NCI-H345 (cell line): ENCODE measurements around the gene FARP1.
"Not testable (repeated sequence)": the region's sequence is repeated elsewhere in the genome, so short reads cannot be mapped to it uniquely, and the experiment has no call there.

ENCODE experiments used
- DNase-seq: peaks from one replicate; lab custom pipeline; 2025; lab: John Stamatoyannopoulos, UW

FARP1 gene

DNA sequence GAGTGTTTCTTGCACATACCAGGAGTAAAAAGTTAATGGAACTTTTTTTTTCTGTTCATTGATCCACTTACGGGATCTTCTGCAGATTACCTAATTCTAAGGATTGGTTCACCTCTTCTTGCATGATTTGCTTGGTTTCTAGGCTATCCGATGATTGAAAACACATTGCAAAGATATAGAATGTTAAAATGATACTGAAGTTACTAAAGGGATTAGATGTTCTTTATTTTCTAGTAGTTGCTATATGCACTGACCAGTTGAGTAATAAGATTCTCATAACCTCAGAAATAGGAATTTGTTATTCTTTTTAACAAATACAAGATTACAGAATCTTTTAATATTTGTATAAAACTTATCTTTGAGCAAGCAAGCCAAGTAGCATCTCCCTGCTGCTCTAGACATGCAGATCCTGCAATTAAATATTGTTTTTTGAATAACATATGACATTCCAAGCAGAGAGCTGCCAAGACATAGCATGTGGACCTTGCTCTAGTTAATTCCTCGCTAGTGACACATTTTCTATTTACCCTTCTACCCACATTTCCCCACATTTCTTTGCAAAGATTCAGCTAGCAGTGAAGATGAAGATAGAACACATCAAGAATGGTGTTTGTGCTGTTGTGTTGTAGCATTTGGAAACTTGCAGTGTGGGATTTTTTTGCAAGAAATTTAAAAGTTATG, 85.9 kb downstream of the FARP1 start:
- no peak for DNase-seq

DNA sequence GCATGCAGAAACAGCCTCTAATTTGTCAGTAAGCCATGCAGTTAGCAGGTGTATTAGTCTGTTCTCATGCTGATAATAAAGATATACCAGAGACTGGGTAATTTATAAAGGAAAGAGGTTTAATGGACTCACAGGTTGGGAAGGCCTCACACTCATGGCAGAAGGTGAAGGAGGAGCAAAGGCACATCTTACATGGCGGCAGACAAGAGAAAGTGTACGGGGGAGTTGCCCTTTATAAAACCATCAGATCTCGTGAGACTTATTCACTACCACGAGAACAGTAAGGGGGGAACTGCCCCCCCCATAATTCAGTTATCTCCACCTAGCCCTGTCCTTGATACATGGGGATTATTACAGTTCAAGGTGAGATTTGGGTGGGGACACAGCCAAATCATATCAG, 87.9 kb downstream of the FARP1 start:
- DNase-seq, result not testable (repeated sequence)

- DNase-seq, result no peak
Observed at GRCh38 chr13:98232456-98232855, 89.6 kb downstream of the FARP1 start.

DNA sequence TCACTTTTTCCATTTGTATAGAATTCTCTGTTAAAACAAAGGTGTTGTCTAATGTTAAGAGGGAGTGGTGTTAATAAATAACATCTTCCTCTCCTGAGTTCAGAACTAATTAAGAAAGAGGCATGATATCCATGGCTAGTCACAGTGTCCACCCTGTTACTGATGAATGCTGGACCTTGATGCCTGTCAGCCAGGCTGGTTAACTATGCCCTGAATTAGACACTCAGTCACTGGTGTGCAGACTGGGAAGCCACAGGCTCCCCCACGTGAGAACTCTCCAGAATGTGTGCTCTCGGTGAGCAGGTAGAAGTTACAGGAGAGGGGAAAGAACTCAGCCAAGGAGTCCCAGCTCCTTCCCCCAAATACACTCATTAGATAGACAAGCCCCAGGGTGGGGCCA, 90.2 kb downstream of the FARP1 start:
- DNase-seq, result no peak

DNA sequence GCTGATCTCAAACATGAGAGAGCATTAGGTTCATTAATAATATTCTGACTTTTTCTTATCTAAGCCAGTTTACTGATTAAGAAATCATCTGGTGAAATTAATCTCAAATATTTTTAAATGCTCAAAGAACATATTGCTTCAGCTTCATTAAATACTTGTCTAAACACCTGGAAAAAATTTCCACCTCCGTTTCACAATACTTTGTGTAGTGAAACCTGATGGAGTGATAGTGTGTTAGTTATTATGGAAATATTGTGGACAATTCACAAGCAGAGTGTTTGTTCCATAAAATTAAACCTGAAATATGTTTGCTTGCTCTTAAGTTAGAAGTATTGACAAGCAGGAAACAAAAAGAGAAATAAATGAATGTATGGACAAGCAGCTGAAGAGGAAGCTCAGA, 91.5 kb downstream of the FARP1 start:
- no peak for DNase-seq

GRCh38 chr13:98236197-98236596, 93.3 kb downstream of the FARP1 start:
- DNase-seq, result no peak

GRCh38 chr13:98237331-98237730, 94.4 kb downstream of the FARP1 start:
- DNase-seq, result no peak

DNA sequence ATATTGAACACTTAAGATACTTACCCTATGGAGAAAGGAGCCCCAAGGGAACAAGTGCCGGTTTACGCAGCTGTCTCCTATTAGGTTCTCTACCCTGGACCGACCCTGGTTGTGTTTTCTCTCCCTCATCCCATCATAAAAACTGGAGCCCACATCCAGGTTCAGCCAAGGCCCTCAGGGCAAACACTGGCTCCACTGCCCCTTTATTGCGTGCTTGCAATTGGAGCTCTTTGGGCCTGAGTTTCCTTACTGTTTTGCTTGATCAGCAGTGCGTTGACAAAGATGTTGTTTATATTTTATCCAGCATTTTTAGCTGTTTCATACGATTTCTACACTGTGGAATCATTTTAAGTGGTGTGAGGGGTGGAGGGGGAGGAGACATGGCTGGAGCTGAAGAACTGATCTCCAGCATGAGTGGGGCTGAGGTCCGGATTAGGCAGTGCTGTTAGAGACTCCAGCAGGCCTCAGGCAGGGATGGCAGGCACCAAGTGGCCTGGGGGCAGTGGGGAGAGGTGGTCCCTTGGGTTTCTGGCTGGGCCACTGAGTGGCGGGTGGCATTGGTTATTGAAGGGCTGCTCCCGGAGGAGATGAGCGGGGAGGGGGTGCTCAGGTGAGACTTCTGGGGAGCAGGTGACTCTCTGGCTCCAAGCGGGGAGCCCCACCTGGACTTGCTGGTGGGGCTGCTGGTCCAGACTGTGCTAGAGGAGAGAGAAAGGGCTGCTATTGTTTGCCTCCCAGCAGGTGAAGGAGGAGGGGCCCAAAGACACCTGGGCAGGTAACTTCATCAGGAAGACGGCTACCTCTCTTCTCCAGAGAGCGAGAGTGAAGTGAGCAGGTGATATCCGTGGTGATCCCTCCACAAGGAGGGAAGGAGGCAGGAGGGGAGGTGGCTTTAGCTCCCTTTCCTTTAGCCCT, 96.5 kb downstream of the FARP1 start:
- peak; percentile 67 for DNase-seq

DNA sequence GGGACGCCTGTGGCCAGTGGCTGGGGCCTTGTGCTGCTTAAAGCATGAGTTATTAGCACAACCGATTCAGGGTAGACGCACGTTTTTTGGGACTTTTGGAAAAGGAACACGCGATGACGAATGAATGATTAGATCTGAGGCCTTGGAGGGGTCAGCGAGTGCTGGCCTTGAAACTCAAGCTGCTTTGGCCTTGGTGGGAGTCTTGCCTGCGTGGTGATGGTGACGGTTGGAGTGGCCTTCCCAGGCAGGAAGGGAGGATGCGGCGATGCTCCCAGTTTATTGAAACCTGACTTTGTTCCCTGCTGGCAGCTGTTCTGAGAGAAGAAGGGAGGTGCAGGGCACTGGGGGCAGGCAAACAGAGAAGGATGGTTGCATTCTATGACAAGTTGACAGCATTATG, 97.2 kb downstream of the FARP1 start:
- no peak for DNase-seq

- DNase-seq, result no peak
Observed at GRCh38 chr13:98240974-98241373, 98.1 kb downstream of the FARP1 start.

GRCh38 chr13:98241976-98242375, 99.1 kb downstream of the FARP1 start:
- DNase-seq, result no peak

DNA sequence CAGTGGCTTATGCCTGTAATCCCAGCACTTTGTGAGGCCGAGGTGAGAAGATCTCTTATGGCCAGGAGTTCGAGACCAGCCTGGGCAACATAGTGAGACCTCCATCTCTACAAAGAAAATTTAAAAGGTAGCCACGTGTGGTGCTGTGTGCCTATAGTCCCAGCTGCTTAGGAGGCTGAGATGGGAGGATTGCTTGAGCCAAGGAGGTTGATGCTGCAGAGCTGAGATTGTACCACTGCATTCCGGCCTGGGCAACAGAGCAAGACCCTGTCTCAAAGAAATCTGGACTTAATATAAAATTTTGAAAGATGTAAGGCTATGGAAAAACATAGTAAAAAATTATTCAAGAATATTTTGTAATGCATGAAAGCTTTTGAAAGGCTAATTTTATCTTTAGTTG, 99.5 kb downstream of the FARP1 start:
- no peak for DNase-seq

DNA sequence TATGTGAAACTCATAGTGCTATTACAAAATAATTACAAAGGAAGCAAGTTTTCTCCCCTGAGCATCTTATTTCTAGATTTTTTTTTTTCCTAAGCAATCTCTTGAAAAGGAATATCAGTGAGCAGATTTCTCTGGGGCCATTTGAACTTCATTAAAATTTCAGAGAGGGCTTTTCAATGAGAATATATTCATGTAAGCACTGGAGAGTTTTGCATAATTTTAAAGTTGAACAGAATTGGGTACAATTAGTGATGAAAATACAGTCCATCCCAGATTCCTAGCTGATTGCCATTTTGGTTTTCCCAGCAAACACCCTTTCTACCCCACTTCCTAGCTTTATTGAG, 101.0 kb downstream of the FARP1 start:
- DNase-seq, result no peak

DNA sequence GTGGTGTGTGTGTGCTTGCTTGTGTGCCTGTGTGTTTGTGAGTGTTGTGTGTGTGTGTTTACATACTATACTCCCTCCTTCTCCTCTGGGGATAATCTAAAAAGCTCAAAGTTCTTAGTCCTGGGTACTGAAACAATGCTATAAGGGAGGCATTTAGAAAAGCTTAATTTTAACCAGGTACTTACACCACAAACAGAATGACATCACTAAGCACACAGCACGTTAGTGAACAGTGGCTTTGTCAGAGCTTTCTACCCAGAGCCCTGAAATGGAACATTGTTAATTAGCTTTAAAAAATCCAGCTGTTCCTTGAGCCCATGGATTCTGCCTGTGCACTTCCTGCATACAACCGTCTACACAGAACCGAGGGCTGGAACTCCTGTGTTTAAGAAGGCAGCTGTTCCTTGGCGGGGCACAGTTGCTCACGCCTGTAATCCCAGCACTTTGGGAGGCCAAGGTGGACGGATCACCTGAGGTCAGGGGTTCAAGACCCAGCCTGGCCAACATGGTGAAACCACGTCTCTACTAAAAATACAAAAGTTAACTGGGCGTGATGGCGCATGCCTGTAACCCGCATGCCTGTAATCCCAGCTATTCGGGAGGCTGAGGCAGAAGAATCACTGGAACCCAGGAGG, 103.8 kb downstream of the FARP1 start:
- DNase-seq, result no peak

DNA sequence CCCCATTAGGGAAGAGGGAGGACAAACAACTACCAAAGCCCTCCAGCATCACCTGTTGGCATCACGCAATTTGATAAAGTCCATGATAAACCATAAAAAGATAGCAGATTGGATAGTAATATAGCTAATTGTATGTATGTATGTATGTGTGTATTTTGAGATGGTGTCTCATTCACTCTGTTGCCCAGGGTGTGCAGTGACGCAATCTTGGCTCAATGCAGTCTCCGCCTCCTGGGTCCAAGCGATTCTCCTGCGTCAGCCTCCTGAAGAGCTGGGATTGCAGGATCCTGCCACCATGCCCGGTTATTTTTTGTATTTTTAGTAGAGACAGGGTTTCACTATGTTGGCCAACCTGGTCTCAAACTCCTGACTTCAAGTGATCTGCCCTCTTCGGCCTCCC, 108.8 kb downstream of the FARP1 start:
- no peak for DNase-seq

DNA sequence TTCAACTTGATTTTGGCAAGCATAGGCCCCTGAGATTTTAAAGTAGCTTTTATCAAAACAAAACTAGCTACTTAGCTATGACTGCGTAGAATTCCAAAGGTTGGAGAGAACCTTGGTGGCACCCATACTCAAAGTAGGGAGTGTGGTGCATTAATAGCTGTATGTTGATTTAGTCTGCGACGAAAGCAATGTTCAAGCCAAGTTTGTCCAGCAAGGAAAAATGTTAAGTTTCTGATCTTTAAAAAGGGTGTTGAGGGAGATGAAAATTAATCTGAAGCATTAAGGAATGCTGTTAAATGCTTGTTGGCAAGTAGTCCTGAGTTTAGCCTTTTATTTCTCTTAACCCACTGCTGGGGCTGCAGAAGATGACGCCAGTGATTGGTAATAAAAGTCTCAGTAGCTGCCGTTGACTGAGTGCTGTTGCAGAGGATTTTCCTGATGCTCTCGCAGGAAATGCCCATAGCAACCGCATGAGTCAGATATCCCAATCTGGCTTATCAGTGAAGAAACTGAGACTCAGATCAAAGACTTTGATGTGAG, 110.1 kb downstream of the FARP1 start:
- no peak for DNase-seq

DNA sequence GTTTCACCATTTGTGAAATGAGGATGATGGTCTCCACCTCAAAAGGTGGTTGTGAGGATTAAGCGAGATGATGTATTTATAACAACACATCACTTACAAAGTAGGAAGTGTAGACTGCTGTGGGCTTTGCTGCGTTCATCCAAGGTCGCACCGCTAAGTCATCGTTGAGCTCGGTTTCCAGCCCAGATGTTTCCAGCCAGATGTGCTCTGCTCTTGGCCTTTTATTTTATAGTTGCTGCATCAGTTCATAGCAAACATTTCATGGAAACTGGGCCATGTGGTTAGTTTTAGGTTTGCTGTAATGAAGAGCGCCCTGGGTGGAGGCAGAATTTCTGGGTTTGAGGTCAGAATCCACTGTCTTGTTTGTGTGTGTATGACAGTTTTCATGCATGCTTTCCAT, 110.6 kb downstream of the FARP1 start:
- no peak for DNase-seq

DNA sequence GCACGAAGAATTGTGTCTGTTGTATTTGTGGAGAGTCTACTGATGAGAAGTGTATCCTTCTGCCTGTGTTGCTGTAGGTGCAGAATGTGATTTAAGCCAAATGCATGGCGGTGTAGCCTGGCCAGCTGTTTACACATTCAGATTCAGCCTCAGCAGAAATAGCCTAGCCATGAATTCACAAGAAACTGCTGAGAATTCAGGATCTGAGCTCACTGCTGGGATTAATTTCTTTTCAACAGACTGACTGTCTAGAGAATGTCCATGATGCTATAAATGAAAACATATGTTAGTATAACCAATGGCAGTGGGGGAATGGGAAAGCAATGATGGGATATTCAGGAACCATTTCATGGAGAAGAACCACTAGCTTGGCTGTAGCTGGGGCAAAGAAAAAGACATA, 111.6 kb downstream of the FARP1 start:
- no peak for DNase-seq

- DNase-seq, result no peak
Observed at GRCh38 chr13:98258226-98258625, 115.3 kb downstream of the FARP1 start.

- DNase-seq, result no peak
Observed at GRCh38 chr13:98260357-98261164, 117.7 kb downstream of the FARP1 start.

DNA sequence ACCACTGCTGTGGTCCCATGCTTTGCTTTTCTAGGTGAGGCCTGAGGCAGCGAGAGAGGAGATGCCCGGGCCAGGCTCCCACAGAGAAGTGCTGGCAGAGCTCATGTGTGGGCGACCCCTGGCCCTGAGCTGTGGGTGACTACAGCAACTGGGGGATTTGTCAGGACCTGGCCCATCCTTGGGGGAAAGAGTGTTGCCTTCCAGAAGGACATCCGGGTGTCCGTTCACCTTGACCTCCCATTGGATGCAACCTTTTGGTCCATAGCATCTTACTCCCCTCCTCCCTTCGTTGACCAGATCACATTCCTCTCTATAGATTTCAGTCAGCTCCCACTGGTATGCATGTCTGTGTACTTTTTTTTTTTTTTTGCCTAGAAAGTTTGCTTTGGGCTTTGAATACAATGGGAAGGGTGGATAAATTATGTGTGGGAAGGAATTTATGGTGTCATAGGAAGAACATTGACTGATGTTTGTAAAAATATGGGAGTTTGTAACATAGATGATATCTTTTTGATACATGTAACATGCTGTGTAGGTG, 118.3 kb downstream of the FARP1 start:
- no peak for DNase-seq

- no peak for DNase-seq
Observed at GRCh38 chr13:98262292-98262691, 119.4 kb downstream of the FARP1 start.
